Activated CD4-positive, alpha-beta T cell treated with anti-CD3 and anti-CD28 coated beads, Interleukin-2, Interleukin-4, amounts not matched to agents 100 ng/mL and 50 ng/mL, durations not matched to agents 16 hours and 8 hours (primary cell): Measurements from ENCODE around the gene SLC35F1.

Experiments
- DNase-seq: peaks from one replicate; pipeline ENCODE4 v3.0.0-alpha.2; 2020; ENCODE audit warnings: low spot score

SLC35F1 gene

DNA sequence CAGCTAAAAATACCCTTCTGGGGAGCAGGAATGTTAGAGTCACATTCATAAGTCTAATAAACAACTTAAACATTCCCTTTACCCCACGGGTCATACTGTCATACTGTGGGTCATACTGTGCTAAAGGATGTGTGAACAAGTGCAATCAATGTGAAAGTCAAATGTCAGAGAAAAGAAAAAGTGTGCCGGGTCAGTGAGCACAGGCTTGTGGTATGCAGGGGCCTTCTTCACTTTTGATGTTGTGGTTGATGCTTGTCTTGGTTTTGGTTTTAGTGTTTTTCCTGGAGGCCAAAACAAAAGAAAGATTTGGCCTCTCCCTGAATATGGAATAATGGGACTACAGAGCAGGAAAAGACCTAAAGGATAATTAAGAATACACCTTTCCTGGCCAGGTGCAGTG, 373.1 kb downstream of the SLC35F1 start:
- DNase-seq: no peak

DNA sequence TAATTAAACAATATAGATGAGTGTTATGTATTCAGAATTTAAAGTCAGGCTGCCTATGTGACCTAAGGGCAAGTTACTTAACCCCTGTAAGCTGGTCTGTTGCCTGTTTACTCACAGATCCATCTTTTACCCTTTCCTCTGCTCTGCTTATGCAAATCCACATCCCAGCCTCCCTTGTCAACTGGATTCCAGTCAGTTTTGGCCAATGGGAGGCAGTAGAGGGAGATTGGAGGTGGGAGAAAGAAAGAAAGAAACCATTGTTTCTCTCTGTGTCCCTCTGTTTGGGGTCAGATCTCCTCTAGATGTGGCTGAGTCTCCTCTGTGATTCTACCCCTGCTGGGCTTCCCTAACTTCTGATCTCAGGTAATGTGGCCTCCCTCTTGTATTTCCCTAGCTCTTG, 374.2 kb downstream of the SLC35F1 start:
- no peak for DNase-seq

DNA sequence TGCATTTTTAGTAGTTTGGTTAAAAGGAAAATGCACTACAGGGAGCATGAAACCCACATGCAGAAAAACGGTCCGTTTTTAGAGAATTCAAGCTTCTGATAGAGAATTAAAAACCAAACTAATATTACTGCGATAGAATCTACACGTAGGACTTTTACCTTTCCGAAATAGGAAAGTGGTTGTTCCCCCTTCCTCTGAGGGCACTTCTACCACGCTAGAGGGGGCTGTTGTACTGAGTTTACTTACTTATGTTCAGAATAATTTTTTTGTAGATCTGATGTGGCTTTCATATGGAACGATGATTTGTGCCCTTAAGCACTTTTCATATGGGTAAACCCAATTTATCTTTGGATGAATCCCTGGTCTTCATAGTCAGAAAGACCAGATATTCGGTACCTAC, 376.7 kb downstream of the SLC35F1 start:
- DNase-seq: peak; percentile 49

DNA sequence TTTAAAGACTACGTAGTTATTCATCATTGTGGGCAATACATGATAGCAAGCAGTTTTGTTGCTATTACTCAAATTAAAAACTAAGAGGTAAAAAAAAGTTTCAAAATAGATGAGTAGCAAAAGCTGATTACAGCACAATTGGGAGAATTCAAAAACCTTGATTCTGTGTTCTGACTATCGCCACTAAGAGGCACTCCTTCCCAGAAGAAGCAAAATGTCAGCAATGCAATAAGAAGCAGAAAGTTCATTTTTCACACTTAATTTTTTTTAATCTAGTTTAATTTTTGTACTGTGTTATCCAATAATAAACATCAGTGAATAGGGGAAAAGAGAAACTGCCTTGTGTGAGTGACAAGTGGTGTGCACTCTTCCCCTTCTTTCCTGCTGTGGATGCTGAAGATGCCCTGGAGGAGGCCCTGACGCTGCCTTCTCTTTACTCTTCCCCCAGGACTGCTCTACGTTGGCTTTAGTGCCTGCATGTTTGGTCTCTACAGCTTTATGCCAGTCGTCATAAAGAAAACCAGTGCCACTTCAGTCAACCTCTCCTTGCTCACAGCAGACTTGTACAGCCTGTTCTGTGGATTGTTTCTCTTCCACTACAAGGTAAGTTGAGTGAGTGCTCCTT, 377.8 kb downstream of the SLC35F1 start:
- no peak for DNase-seq

DNA sequence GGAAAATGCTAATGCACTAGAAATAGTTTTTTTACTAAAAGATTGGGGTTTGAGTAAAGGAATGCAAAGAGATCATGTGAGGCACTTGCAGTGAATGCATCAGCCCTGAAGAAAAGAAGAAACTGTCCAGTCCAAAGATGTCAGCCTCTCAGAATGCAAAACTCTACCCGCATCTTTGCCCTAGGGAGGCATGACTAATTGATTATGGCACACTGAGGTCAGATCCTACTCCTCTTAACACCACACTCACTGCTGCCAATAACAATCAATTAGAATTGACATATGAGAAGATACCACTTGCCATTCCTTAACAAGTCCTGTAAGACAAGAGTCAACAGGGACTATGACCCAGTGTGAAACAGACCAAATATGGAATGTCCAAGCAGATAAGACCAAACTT, 378.7 kb downstream of the SLC35F1 start:
- no peak for DNase-seq

DNA sequence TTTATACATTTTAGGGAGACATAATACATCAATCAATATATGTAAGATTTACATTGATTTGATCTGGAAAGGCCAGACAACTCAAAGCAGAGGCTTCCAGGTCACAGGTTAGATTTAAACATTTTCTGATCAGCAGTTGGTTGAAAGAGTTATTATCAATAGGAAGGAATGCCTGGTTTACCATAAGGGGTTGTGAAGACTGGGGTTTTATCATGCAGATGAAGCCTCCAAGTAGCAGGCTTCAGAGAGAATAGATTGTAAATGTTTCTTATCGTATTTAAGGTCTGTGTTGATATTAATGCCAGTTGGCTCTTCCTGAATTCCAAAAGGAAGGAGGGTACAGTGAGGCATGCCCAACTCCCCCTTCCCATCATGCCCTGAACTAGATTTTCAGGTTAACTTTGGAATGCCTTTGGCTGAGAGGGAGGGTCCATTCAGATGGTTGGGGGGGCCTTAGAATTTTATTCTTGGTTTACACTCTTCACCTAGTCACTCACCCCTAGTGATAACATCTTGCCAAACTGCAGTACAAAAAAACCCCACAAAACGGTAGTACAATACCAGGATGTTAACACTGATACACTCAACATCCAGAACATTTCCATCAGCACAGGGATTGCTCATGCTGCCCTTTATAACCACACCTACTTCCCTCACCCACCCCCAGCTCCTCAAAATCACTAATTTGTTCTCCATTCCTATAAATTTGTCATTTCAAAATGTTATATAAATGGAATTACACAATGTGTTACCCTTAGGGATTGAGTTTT, 381.5 kb downstream of the SLC35F1 start:
- DNase-seq: no peak

DNA sequence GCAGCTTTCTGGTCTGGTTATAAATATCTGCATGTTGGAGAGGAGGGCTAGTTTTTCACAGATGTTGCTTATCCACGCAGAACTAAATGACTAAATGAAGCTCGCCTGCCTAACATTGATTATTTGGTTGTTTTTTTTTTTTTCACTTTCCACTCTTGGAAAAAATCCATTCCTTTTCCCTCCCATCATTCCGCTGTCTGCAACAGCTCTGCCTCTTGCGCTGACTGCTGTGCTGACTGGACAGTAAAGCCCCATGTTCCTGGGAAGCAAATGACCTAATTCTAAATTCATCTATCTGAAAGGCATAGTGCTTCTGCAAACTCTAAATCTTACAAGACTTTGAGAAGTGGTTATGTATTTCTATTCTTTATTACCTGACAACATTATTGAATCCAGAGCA, 385.5 kb downstream of the SLC35F1 start:
- DNase-seq: no peak

DNA sequence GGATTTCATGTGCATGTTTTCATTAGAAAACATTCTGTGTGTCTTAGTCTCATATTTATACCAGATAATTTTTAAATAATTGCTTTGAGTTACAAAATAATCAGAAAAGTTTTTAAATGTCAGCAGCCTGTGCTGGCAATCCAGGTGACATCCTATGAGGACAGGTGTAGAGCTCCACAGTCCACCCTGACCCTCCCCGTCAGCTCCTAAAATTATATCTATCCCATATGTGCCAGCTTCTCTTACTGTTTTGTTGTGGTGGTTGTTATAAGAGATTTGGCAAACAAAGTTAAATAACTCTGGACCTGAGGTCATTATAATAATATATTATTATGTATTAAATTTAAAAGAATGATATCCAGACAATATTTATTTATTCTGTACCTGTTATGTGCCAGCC, 387.8 kb downstream of the SLC35F1 start:
- DNase-seq: no peak

DNA sequence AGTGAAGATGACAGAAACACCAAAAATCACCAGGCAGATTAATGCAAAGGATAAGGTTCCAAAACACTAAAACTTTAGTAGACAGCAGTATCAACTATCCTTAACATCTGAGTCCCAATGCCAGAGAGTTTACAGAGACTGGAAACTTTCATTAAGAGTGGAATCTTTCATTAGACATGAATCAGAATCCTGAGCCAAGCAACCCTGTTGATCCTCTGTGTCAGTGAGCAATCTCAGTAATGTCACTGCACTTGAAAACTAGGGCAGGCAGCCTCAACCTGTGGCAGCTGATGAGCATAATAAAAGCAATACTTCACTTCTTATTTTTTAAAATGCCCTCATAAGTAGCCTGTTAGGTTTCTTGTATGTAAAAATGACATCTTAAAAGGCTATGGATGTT, 388.3 kb downstream of the SLC35F1 start:
- no peak for DNase-seq

DNA sequence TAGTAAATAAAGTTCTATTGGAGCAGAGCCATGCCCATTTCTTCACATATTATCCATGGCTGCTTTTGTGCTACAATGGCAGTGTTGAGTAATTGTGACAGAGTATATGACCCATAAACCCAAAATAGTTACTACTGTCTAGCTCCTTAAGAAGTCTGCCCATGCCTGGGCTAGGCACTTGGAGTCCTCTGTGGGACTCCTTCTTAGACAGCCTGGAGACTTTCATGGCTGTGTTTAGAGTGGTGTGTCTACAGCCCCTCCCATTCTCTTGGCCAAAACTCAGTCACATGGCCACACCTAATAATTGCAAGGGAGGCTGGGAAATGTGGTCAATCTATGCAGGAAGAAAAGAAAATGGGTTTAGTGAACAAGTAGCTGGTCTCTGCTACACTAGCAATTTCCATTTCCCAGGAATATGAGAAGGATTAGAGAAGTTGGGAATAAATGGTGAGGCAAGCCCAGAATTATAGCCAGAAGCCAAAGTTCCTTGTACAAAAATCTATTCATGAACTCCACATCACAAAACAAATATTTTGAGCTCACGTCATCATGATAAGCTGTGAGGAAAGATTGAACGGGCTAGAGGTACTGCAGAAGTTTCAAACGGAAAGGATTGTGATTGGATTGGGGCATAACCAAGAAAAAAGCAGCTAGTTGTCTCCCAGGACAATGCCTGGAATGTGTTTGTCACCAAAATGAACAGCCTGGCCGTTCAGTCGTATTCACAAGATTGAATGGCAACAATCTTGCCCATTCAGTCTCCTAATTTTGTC, 389.3 kb downstream of the SLC35F1 start:
- no peak for DNase-seq

DNA sequence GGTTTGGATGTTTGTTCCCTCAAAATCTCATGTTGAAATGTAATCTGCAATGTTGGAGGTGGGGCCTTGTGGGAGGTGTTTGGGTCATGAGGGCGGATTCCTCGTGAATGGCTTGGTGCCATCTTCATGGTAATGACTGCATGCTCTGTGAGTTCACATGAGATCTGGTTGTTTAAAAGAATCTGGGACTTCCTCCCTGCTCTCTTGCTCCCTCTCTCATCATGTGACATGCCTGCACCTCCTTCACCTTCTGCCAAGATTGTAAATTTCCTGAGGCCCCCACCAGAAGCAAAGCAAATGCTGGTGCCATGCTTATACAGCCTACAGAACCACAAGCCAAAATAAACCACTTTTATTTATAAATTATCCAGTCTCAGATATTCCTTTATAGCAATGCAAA, 390.8 kb downstream of the SLC35F1 start:
- no peak for DNase-seq

DNA sequence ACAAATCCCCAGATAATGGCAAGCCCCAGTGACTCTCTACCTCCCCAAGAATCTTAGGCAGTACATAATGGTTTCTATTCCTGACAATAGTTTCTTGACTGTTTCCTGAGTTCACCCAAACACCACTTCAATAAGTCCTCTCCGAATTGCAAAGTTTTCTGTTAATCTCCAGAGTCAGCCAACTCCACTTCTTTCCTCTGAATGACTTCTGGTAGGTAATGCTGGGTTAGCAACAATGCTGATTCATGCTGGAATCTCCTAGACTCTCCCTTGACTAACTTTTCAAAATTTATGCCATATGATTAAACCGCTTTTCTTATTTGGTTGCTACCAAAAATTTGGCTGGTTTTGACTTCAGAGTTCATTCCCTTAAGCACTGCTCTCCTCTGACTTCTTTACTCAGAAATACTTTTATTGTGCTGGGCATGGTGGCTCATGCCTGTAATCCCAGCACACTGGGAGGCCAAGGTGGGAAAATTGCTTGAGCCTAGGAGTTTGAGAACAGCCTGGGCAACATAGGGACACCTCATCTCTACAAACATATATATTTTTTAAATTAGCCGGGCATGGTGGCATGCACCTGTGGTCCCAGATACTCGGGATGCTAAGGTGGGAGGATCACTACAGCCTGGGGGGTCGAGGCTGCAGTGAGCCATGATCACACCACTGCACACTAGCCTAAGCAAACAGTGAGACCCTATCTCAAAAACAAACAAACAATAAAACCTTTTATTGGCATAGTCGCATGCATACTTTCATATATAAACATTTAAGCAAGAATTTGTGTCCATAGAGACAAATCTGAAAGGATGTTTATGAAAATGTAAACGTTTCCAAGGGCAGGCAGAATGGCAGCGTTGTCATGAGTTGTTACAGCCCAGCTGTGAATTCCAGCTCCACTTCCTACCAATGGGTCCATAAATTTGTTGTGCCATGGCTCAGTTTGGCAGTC, 391.7 kb downstream of the SLC35F1 start:
- DNase-seq: no peak

DNA sequence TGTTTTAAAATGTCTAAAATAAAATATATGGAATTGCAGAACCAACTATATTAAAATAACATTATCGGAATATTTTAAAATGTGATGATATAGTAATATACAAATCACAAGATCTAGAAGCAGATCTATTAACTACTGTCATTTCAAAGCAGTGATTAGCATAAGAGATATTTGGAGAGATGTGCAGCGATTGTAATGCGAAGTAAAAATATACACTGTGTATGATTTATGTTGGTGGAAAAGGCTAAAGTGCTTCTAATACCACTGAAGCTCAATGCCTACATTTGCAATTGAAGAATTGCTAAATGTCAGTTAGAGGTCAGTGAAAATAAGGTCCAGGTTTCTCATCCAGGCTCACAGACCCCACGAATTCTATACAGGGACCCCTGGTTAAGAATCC, 392.4 kb downstream of the SLC35F1 start:
- DNase-seq: no peak

DNA sequence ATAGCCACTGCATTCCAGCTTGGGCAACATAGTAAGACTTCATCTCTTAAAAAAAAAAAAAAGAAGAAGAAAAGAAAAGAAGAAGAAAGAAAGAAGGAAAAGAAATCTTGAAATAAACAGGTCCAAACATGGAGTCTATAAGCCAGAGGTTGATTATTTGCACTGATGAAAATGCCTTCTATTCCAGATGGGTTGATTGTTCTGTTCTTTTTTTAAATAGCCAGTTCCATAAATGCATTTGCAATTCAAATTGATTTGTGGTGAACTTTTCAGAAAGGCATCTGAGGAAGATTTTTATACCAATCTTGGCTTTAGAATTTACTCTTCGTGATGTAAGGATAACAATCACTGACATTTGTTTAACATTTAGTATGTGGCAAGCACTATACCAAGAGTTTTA, 397.3 kb downstream of the SLC35F1 start:
- no peak for DNase-seq

DNA sequence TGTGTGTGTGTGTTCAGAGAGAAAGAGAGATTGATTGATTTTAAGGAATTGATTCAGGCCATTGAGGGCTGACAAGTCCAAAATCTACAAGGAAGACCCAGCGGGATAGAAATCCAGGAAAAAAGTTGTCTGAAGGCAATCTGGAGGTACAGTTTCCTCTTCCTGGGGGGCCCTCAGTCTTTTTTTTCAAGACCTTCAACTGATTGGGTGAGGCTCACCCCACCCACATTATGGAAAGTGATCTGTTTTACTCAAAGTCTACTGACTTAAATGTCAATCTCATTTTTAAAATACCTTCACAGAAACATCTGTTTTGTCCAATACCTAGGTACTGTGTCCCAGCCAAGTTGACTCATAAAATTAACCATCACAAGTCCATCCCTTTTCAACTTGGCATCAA, 398.0 kb downstream of the SLC35F1 start:
- DNase-seq: no peak

DNA sequence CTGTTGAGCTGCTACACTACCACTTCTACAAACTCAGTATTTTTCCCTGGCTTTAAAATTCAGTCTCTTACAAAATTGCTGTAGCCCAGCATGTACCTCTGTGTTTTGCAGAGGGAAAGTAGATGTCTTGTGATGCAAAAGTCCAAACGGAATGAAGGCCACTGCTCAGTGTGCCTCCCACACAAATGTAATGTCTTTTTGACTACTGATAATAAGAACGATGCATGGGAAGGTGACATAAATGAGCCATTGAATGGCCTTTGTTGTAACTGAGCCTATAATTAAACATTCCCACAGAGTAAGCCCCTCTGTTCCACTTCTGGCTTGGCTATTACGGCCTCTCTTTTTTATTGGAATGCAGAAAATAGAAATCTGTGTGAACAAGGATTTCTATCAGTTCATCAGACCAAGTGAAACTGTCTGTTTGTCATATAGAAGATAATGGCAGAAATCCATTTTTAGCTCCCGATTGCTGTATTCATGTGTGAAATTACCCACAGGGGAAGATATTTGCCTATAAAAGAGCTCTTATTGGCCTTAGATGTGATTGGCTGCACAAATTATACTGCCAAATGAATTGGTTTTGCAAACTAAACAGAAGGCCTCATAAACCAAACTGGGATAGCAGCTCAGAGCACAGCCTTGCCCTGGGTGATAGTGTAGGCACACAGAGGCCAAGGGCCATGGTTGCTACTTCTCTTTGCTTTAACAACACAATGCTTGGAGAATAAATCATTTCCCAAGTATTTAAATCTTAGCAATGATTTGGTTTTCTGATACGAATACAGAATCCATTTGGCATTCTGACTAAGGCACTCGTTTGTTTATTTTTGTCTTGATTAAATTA, 399.6 kb downstream of the SLC35F1 start:
- no peak for DNase-seq

DNA sequence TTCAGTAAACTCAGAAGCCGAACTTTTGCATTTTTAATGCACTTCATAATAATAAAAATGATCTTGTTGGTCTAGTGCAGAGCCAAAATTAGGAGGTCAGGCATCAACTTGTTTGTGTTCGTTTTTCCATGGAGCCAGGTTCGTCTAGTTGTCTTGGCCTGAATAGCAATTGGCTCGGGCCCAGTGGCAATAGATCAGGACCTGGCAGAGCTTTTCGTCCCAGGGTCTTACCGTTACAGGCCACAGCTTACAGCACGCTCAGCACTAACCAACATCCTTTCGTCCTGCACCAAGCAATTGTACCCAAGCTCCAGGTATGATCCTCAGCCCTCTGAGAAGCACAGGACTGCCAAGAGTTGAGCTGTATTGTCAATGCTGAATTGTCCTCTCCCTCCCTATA, 400.5 kb downstream of the SLC35F1 start:
- DNase-seq: no peak

DNA sequence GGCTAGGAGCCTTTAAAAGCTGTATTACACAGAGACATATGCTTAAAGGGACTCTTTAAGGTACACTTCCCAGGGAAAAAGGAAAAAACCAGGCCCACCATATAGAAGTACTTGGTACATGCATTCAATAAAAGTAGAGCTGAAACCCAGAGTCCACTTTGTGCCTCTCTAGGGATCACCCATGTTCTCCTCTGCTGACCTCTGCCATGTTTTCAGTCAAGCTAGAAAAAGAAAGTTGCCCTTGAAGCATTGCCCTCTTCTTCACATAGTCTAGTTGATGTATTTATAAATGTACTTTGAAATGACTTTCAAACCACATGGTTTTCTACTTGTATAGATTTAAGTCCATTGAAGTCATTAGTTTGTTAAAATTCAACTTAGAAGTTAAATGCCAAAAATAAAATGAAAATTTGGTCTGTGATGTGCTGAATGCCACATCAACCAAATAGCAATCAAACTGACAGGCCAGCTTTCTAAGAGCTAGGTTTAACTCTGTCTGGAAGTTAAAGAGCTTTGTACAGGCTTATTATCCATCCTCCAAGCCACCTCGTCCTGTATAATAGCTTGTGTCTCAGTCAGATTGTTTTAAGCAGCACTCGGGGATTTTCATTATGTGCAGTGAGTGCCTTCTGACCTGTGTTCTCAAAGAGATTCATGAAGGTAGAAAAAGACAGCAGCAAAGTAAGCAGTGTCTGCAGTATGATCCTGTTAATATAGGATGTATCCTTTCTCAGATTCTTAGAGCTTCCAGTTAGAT, 402.5 kb downstream of the SLC35F1 start:
- no peak for DNase-seq

DNA sequence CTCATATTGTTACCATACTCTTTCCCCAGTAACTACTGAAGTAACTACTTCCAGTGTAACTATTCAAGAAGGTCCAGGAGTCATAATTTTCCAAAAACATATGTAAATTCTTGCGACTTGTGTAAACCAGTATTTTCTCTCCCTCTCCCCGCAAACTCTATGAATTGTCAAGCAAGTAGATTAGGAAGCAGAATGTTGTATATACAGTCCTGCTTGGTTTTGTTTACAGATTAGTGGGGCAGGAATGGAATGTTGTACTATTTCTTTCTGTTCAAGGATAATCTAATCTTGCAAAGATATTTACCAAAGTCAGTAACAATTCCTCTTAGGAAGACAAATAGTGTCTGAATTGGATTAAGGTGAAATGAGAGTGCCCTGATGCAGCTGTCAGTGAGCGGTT, 406.1 kb downstream of the SLC35F1 start:
- DNase-seq: no peak

DNA sequence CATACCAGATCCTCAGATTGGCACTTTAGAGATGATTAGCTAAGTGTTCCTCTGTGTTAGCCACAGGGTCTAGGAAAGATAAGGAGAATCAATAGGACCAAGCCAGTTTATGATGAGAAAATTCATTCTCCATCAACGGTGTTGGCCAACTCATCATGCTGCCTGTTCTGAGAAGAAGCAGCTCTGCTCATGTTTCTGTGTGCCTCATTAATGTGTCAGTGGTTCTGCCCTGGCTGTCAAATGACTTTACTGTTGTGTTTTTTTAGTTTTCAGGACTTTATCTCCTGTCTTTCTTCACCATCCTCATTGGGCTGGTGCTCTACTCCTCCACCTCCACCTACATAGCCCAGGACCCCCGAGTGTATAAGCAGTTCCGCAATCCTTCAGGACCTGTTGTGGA, 406.7 kb downstream of the SLC35F1 start:
- DNase-seq: no peak
